HepG2 (cell line): ENCODE measurements around the gene TSSK3. TPM values are rescaled to one million over a fixed set of nuclear protein-coding genes. Genes with fewer than 3 reads are reported as not detected.

Source experiments
- ARID3A ChIP-seq: IDR thresholded peaks from 2 replicates; pipeline ENCODE4 v1.6.1; 2012; ENCODE audit warnings: low read depth, low read length, improper control_type of control experiment
- ATRX ChIP-seq: sonication (generic); formaldehyde crosslinking; IDR thresholded peaks from 2 replicates; pipeline ENCODE4 v1.4.0; 2020; ENCODE audit warnings: missing genetic modification reagents, borderline replicate concordance
- CHCHD3 ChIP-seq: sonication (generic); formaldehyde crosslinking; IDR thresholded peaks from 2 replicates; pipeline ENCODE4 v1.8.0; 2022; ENCODE audit warnings: mild to moderate bottlenecking, missing genetic modification reagents, moderate library complexity
- FOXA3 ChIP-seq: IDR thresholded peaks from 2 replicates; pipeline ENCODE4 v1.6.1; 2016; ENCODE audit warnings: missing genetic modification reagents, missing compliant biosample characterization
- GATAD2A ChIP-seq: IDR thresholded peaks from 2 replicates; pipeline ENCODE4 v1.6.1; 2016
- IKZF1 ChIP-seq: fragments of 450-650 bp; IDR thresholded peaks from 2 replicates; pipeline ENCODE4 v1.7.1; 2016
- KAT8 ChIP-seq: IDR thresholded peaks from 2 replicates; pipeline ENCODE4 v1.6.1; 2016; ENCODE audit warnings: missing genetic modification reagents, missing compliant biosample characterization
- KLF16 ChIP-seq, 2 experiments: sonication (generic) in 1 of 2; formaldehyde crosslinking in 1 of 2; IDR thresholded peaks; 2 replicates each; pipeline versions ENCODE4 v1.6.1 to v1.8.0; 2016 to 2023; ENCODE audit warnings: missing genetic modification reagents in 2 of 2, missing compliant biosample characterization in 1 of 2
- NCOA5 ChIP-seq: sonication (generic); formaldehyde crosslinking; IDR thresholded peaks from 2 replicates; pipeline ENCODE4 v1.4.0; 2020; ENCODE audit warnings: missing genetic modification reagents
- PCBP2 ChIP-seq: fragments of 200-400 bp; formaldehyde crosslinking; optimal IDR thresholded peaks from 2 replicates; pipeline ENCODE3; 2018; ENCODE audit warnings: low read length, low read depth; ENCODE audit not compliant: poor library complexity, severe bottlenecking
- PHB2 ChIP-seq: fragments of 450-650 bp; IDR thresholded peaks from 2 replicates; pipeline ENCODE4 v1.6.1; 2018; ENCODE audit not compliant: partially characterized antibody
- REPIN1 ChIP-seq: sonication (generic); formaldehyde crosslinking; IDR thresholded peaks from 2 replicates; pipeline ENCODE4 v1.8.0; 2022; ENCODE audit warnings: missing genetic modification reagents, low read depth, mild to moderate bottlenecking, borderline replicate concordance
- SRSF9 ChIP-seq: fragments of 200-400 bp; formaldehyde crosslinking; IDR thresholded peaks from 2 replicates; pipeline ENCODE4 v1.6.1; 2018; ENCODE audit warnings: borderline replicate concordance, mild to moderate bottlenecking, low read depth, low read length; ENCODE audit not compliant: insufficient read depth, poor library complexity, severe bottlenecking
- TIGD3 ChIP-seq: sonication (generic); formaldehyde crosslinking; IDR thresholded peaks from 2 replicates; pipeline ENCODE4 v1.5.1; 2020; ENCODE audit warnings: mild to moderate bottlenecking, missing genetic modification reagents, borderline replicate concordance
- ZBTB26 ChIP-seq: IDR thresholded peaks from 2 replicates; pipeline ENCODE4 v1.6.1; 2016; ENCODE audit warnings: missing compliant biosample characterization, missing genetic modification reagents, borderline replicate concordance
- ZBTB7A ChIP-seq: sonication (generic); formaldehyde crosslinking; IDR thresholded peaks from 2 replicates; pipeline ENCODE4 v1.8.0; 2022; ENCODE audit warnings: mild to moderate bottlenecking, missing genetic modification reagents
- ZFX ChIP-seq: sonication (generic); formaldehyde crosslinking; IDR thresholded peaks from 2 replicates; pipeline ENCODE4 v1.4.0; 2020; ENCODE audit warnings: mild to moderate bottlenecking, low read depth, missing genetic modification reagents, moderate library complexity
- ZNF264 ChIP-seq: sonication (generic); formaldehyde crosslinking; IDR thresholded peaks from 2 replicates; pipeline ENCODE4 v1.4.0; 2020; ENCODE audit warnings: missing genetic modification reagents
- ZNF329 ChIP-seq: sonication (generic); formaldehyde crosslinking; IDR thresholded peaks from 2 replicates; pipeline ENCODE4 v1.9.0; 2021; ENCODE audit warnings: low read depth, mild to moderate bottlenecking, missing genetic modification reagents
- ZNF383 ChIP-seq: sonication (generic); formaldehyde crosslinking; IDR thresholded peaks from 2 replicates; pipeline ENCODE4 v1.4.0; 2020; ENCODE audit warnings: missing genetic modification reagents, mild to moderate bottlenecking, borderline replicate concordance
- ZNF687 ChIP-seq: sonication (generic); formaldehyde crosslinking; IDR thresholded peaks from 2 replicates; pipeline ENCODE4 v1.5.1; 2020; ENCODE audit warnings: mild to moderate bottlenecking, missing genetic modification reagents, moderate library complexity
- ZNF747 ChIP-seq: sonication (generic); formaldehyde crosslinking; IDR thresholded peaks from 2 replicates; pipeline ENCODE4 v1.8.1; 2023; ENCODE audit warnings: missing genetic modification reagents, mild to moderate bottlenecking, borderline replicate concordance
- ZNF776 ChIP-seq: sonication (generic); formaldehyde crosslinking; IDR thresholded peaks from 2 replicates; pipeline ENCODE4 v1.4.0; 2020; ENCODE audit warnings: mild to moderate bottlenecking, missing genetic modification reagents
- polyA plus RNA-seq, 8 experiments: library from polyadenylated mRNA; depleted of rRNA in 3 of 8; stranded (reverse) in 7 of 8; unstranded in 1 of 8; fragments of >200 nt; fragmentation: Illumina TruSeq in 4 of 8; extraction: Trizol in 4 of 8; gene quantifications; 2 replicates each; pipeline versions ENCODE4 v1.2.1 to v1.2.3, GENCODE V29; 2011 to 2016; ENCODE audit warnings: low read depth in 4 of 8, missing spikeins in 1 of 8, mixed read lengths in 1 of 8; ENCODE audit not compliant: insufficient read depth in 1 of 8
- total RNA-seq, 5 experiments: library from RNA; depleted of rRNA; stranded (reverse); fragments of >200 nt; fragmentation: Illumina TruSeq; extraction: Trizol; gene quantifications; 2 replicates each; pipeline ENCODE4 v1.2.3, GENCODE V29; 2016; ENCODE audit warnings: low read depth in 1 of 5

TSSK3 gene
- total and polyA plus RNA-seq, 2 of the 13 experiments (the other 11 are each of a cell fraction or from before 2014, with no cell fraction given) = 1.0 to 1.1 TPM

- TF ChIP-seq PHB2 (no peak), ZNF383 (CRISPR knock-in tag) (no peak), ZBTB7A (CRISPR knock-in tag) (no peak), NCOA5 (CRISPR knock-in tag) (no peak), ATRX (CRISPR knock-in tag) (no peak), CHCHD3 (CRISPR knock-in tag) (no peak), ZBTB26 (CRISPR knock-in tag) (peak; percentile 38; the same call in 1 of the 2 replicates), KAT8 (CRISPR knock-in tag) (peak; percentile 78), ZNF329 (CRISPR knock-in tag) (no peak), IKZF1 (no peak), ZNF776 (no peak), GATAD2A (CRISPR knock-in tag) (peak; percentile 96), KLF16 (CRISPR knock-in tag; IDR thresholded peaks at IDR 0.05) (peak in 1 of 2 experiments; percentile 81; a peak in 2 of 4 replicates), FOXA3 (CRISPR knock-in tag) (peak; percentile 100), REPIN1 (0 out of 2 replicates have a peak, but pooled peaks have one; percentile 30), PCBP2 (no peak), ZNF264 (CRISPR knock-in tag) (peak; percentile 62; the same call in 1 of the 2 replicates), ZNF747 (CRISPR knock-in tag) (no peak), ZNF687 (CRISPR knock-in tag) (peak; percentile 40; the same call in 1 of the 2 replicates), ZFX (peak; percentile 57), SRSF9 (no peak), ARID3A (no peak), TIGD3 (no peak)
Measured at GRCh38 chr1:32321712-32322291, 40.5 kb upstream of the TSSK3 start (continued).
